ENCODE data around the gene SLC43A2.
"Not testable (repeated sequence)": the region's sequence is repeated elsewhere in the genome, so short reads cannot be mapped to it uniquely, and the experiment has no call there.

SLC43A2 gene

GRCh38 chr17:1627982-1628855 is at the start of gene SLC43A2:
Gene SLC43A2, minus strand, starts transcription at chr17:1628834. Its CDS starts 960 bp downstream, at chr17:1627874.
- peak within 1 kb of the TSS; percentile 70 for H3K9ac ChIP-seq (ENCODE audit: low read depth, low read length)
- peaks cover 23% of the 10 kb centered on the region for H3K4me1 ChIP-seq (ENCODE audit: insufficient read depth, low read length)
- H3K36me3 ChIP-seq (ENCODE audit: insufficient read depth, low read length) = no peaks in the 10 kb centered on the region; the same call in 1 of the 2 replicates
- no peaks in the 10 kb centered on the region for H3K9me3 ChIP-seq (ENCODE audit: control insufficient read depth, insufficient read depth, low read length)

GRCh38 chr17:1676401-1676800 is 47.8 kb upstream of the SLC43A2 start:
- H3K9me3 ChIP-seq (ENCODE audit: control insufficient read depth, insufficient read depth, low read length) = no peaks in the 10 kb centered on the region
- no peak overlapping the region for H3K9ac ChIP-seq (ENCODE audit: low read depth, low read length)
- peaks cover 80% of the 10 kb centered on the region for H3K36me3 ChIP-seq (ENCODE audit: insufficient read depth, low read length)
- no peaks in the 10 kb centered on the region for H3K4me1 ChIP-seq (ENCODE audit: insufficient read depth, low read length)

- H3K4me1 ChIP-seq (ENCODE audit: insufficient read depth, low read length) = no peaks in the 10 kb centered on the region
- peaks cover 66% of the 10 kb centered on the region for H3K36me3 ChIP-seq (ENCODE audit: insufficient read depth, low read length)
- H3K9me3 ChIP-seq (ENCODE audit: control insufficient read depth, insufficient read depth, low read length) = no peaks in the 10 kb centered on the region
- H3K9ac ChIP-seq (ENCODE audit: low read depth, low read length) = no peak overlapping the region
Measured at GRCh38 chr17:1673041-1673785, 44.6 kb upstream of the SLC43A2 start.

- H3K36me3 ChIP-seq (ENCODE audit: insufficient read depth, low read length) = peaks cover 46% of the 10 kb centered on the region
- not testable (repeated sequence) for H3K9me3 ChIP-seq (ENCODE audit: control insufficient read depth, insufficient read depth, low read length); H3K9ac ChIP-seq (ENCODE audit: low read depth, low read length); H3K4me1 ChIP-seq (ENCODE audit: insufficient read depth, low read length)
Measured at GRCh38 chr17:1663934-1664333, 35.3 kb upstream of the SLC43A2 start.

GRCh38 chr17:1661045-1661444 is 32.4 kb upstream of the SLC43A2 start:
- Histone ChIP-seq H3K36me3 (ENCODE audit: insufficient read depth, low read length) (peaks cover 54% of the 10 kb centered on the region), H3K9ac (ENCODE audit: low read depth, low read length) (no peak overlapping the region), H3K4me1 (ENCODE audit: insufficient read depth, low read length) (no peaks in the 10 kb centered on the region), H3K9me3 (ENCODE audit: control insufficient read depth, insufficient read depth, low read length) (no peaks in the 10 kb centered on the region)

- Histone ChIP-seq H3K4me1 (ENCODE audit: insufficient read depth, low read length) (no peaks in the 10 kb centered on the region), H3K9ac (ENCODE audit: low read depth, low read length) (no peak overlapping the region), H3K9me3 (ENCODE audit: control insufficient read depth, insufficient read depth, low read length) (no peaks in the 10 kb centered on the region), H3K36me3 (ENCODE audit: insufficient read depth, low read length) (peaks cover 69% of the 10 kb centered on the region)
Measured at GRCh38 chr17:1658100-1658499, 29.5 kb upstream of the SLC43A2 start.

GRCh38 chr17:1653735-1654134 is 25.1 kb upstream of the SLC43A2 start:
- Histone ChIP-seq H3K36me3 (ENCODE audit: insufficient read depth, low read length) (peaks cover 56% of the 10 kb centered on the region), H3K4me1 (ENCODE audit: insufficient read depth, low read length) (no peaks in the 10 kb centered on the region), H3K9ac (ENCODE audit: low read depth, low read length) (no peak overlapping the region), H3K9me3 (ENCODE audit: control insufficient read depth, insufficient read depth, low read length) (no peaks in the 10 kb centered on the region)

- H3K9me3 ChIP-seq (ENCODE audit: control insufficient read depth, insufficient read depth, low read length); H3K4me1 ChIP-seq (ENCODE audit: insufficient read depth, low read length); H3K9ac ChIP-seq (ENCODE audit: low read depth, low read length): not testable (repeated sequence)
- H3K36me3 ChIP-seq (ENCODE audit: insufficient read depth, low read length) = peaks cover 47% of the 10 kb centered on the region
Measured at GRCh38 chr17:1652794-1653193, 24.2 kb upstream of the SLC43A2 start.

- peaks cover 36% of the 10 kb centered on the region for H3K36me3 ChIP-seq (ENCODE audit: insufficient read depth, low read length)
- peaks cover 2% of the 10 kb centered on the region; the same call in 1 of the 2 replicates for H3K4me1 ChIP-seq (ENCODE audit: insufficient read depth, low read length)
- H3K9ac ChIP-seq (ENCODE audit: low read depth, low read length) = no peak overlapping the region
- no peaks in the 10 kb centered on the region for H3K9me3 ChIP-seq (ENCODE audit: control insufficient read depth, insufficient read depth, low read length)
Measured at GRCh38 chr17:1651559-1651844, 22.9 kb upstream of the SLC43A2 start.

- Histone ChIP-seq H3K9me3 (ENCODE audit: control insufficient read depth, insufficient read depth, low read length) (no peaks in the 10 kb centered on the region), H3K36me3 (ENCODE audit: insufficient read depth, low read length) (peaks cover 34% of the 10 kb centered on the region), H3K9ac (ENCODE audit: low read depth, low read length) (no peak overlapping the region), H3K4me1 (ENCODE audit: insufficient read depth, low read length) (peaks cover 8% of the 10 kb centered on the region; the same call in 1 of the 2 replicates)
Measured at GRCh38 chr17:1650731-1651558, 22.3 kb upstream of the SLC43A2 start.

GRCh38 chr17:1649844-1650501 is 21.3 kb upstream of the SLC43A2 start, which contains the start of gene RILP:
Gene RILP, minus strand, starts transcription at chr17:1649866. Its CDS starts 62 bp downstream, at chr17:1649804.
- H3K4me1 ChIP-seq (ENCODE audit: insufficient read depth, low read length) = peaks cover 13% of the 10 kb centered on the region; the same call in 1 of the 2 replicates
- no peaks in the 10 kb centered on the region for H3K9me3 ChIP-seq (ENCODE audit: control insufficient read depth, insufficient read depth, low read length)
- peak within 1 kb of the TSS; percentile 71 for H3K9ac ChIP-seq (ENCODE audit: low read depth, low read length)
- H3K36me3 ChIP-seq (ENCODE audit: insufficient read depth, low read length) = peaks cover 32% of the 10 kb centered on the region

- no peaks in the 10 kb centered on the region for H3K9me3 ChIP-seq (ENCODE audit: control insufficient read depth, insufficient read depth, low read length)
- H3K9ac ChIP-seq (ENCODE audit: low read depth, low read length) = peak overlapping the region; percentile 71
- H3K4me1 ChIP-seq (ENCODE audit: insufficient read depth, low read length) = peaks cover 20% of the 10 kb centered on the region; the same call in 1 of the 2 replicates
- H3K36me3 ChIP-seq (ENCODE audit: insufficient read depth, low read length) = peaks cover 26% of the 10 kb centered on the region
Measured at GRCh38 chr17:1648963-1649843, 20.6 kb upstream of the SLC43A2 start.

All from ES-I3 (cell line).